ENCODE results near the gene PLEKHM2. TPM values are rescaled to one million over a fixed set of nuclear protein-coding genes. Genes with fewer than 3 reads are reported as not detected.
A peak's percentile ranks its signal among the peaks of the same experiment; 100 is the strongest.

The PLEKHM2 gene
- total and polyA plus RNA-seq, 4 donors: 32.5 to 79.2 (median 63.1) TPM

GRCh38 chr1:15727866-15728534, 43.9 kb downstream of the PLEKHM2 start:
- DNase-seq (peak in 1 of 3 donors; percentile 8), ATAC-seq (ENCODE audit: insufficient read depth, low FRiP score) (no peak)
- Histone ChIP-seq H3K9ac (ENCODE audit: insufficient read depth in 1 of 2, low read length in 2 of 2) (no peak overlapping the region), H3K4me1 (ENCODE audit: control insufficient read depth in 5 of 5, insufficient read depth in 5 of 5, low read length in 5 of 5) (peaks cover 0 to 1% (median 0%) of the 10 kb centered on the region in 5 donors), H3K27ac (ENCODE audit: low read depth in 1 of 2, low read length in 1 of 2) (no peak overlapping the region), H3K36me3 (ENCODE audit: control insufficient read depth in 4 of 4, insufficient read depth in 4 of 4, low read length in 4 of 4) (peaks cover 10 to 87% (median 31%) of the 10 kb centered on the region in 4 donors), H3K27me3 (ENCODE audit: control insufficient read depth in 3 of 3, insufficient read depth in 3 of 3, low read length in 2 of 3) (no peaks in the 10 kb centered on the region), H3K4me3 (no peak overlapping the region), H3K9me3 (ENCODE audit: control insufficient read depth in 4 of 4, insufficient read depth in 3 of 4, low read length in 3 of 4) (no peaks in the 10 kb centered on the region)
- WGBS, 2 donors: 96 to 97% methylated on average over 20 to 23 of the region's 23 CpGs
- TF ChIP-seq CTCF (IDR thresholded peaks at IDR 0.05; ENCODE audit: control extremely low read depth, extremely low read depth): no peak

DNA sequence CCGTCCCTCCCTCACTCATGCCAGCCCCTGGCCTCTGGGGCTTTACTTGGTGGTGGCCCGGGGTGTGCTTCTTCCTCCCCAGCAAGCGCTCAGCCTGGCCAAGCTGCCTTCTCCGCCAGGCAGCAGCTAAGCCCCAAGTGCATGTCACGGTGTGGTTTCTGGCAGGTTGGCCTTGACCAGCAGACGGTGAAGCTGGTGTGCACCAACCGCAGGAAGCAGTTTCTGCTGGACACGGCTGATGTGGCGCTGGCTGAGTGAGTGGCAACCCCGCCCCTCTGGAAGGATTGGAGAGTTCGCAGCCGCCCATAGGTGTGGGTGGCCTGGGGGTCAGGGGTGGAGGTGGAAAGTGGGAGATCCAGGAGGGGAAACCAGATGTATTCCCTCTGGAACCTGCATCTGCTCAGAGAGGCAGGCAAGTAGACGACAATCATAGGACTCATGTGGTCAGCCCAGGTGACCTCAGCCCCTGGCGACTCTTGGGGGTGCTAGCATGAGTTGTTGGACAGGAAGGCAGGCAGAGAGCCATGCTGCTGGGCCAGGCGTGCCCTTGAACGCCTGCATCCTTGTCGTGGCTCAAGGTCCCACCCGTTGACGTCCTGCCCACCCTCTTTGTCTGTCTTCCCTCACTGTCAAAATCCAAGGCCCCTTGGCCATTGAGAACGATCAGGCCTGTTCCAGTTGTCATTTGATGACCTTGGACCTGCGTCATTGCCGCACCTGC, 45.0 kb downstream of the PLEKHM2 start:
- H3K9ac ChIP-seq (ENCODE audit: insufficient read depth in 1 of 2, low read length in 2 of 2): no peak overlapping the region
- DNase-seq (peak in 1 of 3 donors; percentile 8), ATAC-seq (ENCODE audit: insufficient read depth, low FRiP score) (no peak)
- no peak overlapping the region for H3K27ac ChIP-seq (ENCODE audit: low read depth in 1 of 2, low read length in 1 of 2)
- H3K4me3 ChIP-seq: no peak overlapping the region
- TF ChIP-seq CTCF (IDR thresholded peaks at IDR 0.05; ENCODE audit: control extremely low read depth, extremely low read depth): no peak
- peaks cover 10 to 90% (median 28%) of the 10 kb centered on the region in 4 donors for H3K36me3 ChIP-seq (ENCODE audit: control insufficient read depth in 4 of 4, insufficient read depth in 4 of 4, low read length in 4 of 4)
- no peaks in the 10 kb centered on the region for H3K9me3 ChIP-seq (ENCODE audit: control insufficient read depth in 4 of 4, insufficient read depth in 3 of 4, low read length in 3 of 4)
- H3K27me3 ChIP-seq (ENCODE audit: control insufficient read depth in 3 of 3, insufficient read depth in 3 of 3, low read length in 2 of 3): no peaks in the 10 kb centered on the region
- 89 to 92% methylated on average over 22 of the region's 22 CpGs for WGBS, 2 donors
- H3K4me1 ChIP-seq (ENCODE audit: control insufficient read depth in 5 of 5, insufficient read depth in 5 of 5, low read length in 5 of 5): peaks cover 0 to 1% (median 0%) of the 10 kb centered on the region in 5 donors

- H3K4me3 ChIP-seq: no peak overlapping the region
- no peak for TF ChIP-seq CTCF (IDR thresholded peaks at IDR 0.05; ENCODE audit: control extremely low read depth, extremely low read depth)
- no peak overlapping the region for H3K9ac ChIP-seq (ENCODE audit: insufficient read depth in 1 of 2, low read length in 2 of 2)
- WGBS, 2 donors: 96 to 98% methylated on average over 15 to 16 of the region's 16 CpGs
- H3K27me3 ChIP-seq (ENCODE audit: control insufficient read depth in 3 of 3, insufficient read depth in 3 of 3, low read length in 2 of 3): no peaks in the 10 kb centered on the region
- no peaks in the 10 kb centered on the region for H3K9me3 ChIP-seq (ENCODE audit: control insufficient read depth in 4 of 4, insufficient read depth in 3 of 4, low read length in 3 of 4)
- peaks cover 10 to 87% (median 27%) of the 10 kb centered on the region in 4 donors for H3K36me3 ChIP-seq (ENCODE audit: control insufficient read depth in 4 of 4, insufficient read depth in 4 of 4, low read length in 4 of 4)
- no peak overlapping the region for H3K27ac ChIP-seq (ENCODE audit: low read depth in 1 of 2, low read length in 1 of 2)
- DNase-seq (peak in 1 of 3 donors; percentile 9), ATAC-seq (ENCODE audit: insufficient read depth, low FRiP score) (no peak)
- peaks cover 0 to 7% (median 0%) of the 10 kb centered on the region in 5 donors for H3K4me1 ChIP-seq (ENCODE audit: control insufficient read depth in 5 of 5, insufficient read depth in 5 of 5, low read length in 5 of 5)
Observed at GRCh38 chr1:15730423-15730822, 46.3 kb downstream of the PLEKHM2 start.
